GM21619 (cell line): ENCODE data around the gene GRK3.
"Not testable (repeated sequence)": the region's sequence is repeated elsewhere in the genome, so short reads cannot be mapped to it uniquely, and the experiment has no call there.

ENCODE experiments used
- ATAC-seq: cut with Tn5 transposase; IDR thresholded peaks from one replicate; pipeline ENCODE4 v1.9.1; 2021; ENCODE audit not compliant: unreplicated experiment

The GRK3 gene

GRCh38 chr22:25694196-25694907, 129.9 kb downstream of the GRK3 start:
- ATAC-seq, result no peak

GRCh38 chr22:25695146-25695545, 130.7 kb downstream of the GRK3 start:
- ATAC-seq, result no peak

GRCh38 chr22:25696763-25697162, 132.3 kb downstream of the GRK3 start:
- no peak for ATAC-seq

GRCh38 chr22:25697181-25697664, 132.7 kb downstream of the GRK3 start:
- ATAC-seq, result no peak

GRCh38 chr22:25697978-25698377, 133.5 kb downstream of the GRK3 start:
- no peak for ATAC-seq

GRCh38 chr22:25698461-25698860, 134.0 kb downstream of the GRK3 start:
- no peak for ATAC-seq

- ATAC-seq, result no peak
These were observed 134.5 kb downstream of the GRK3 start for GRCh38 chr22:25698978-25699377.

- ATAC-seq, result no peak
These were observed 136.7 kb downstream of the GRK3 start for GRCh38 chr22:25701056-25701780.

GRCh38 chr22:25702040-25702439, 137.6 kb downstream of the GRK3 start:
- ATAC-seq, result no peak

- ATAC-seq, result no peak
These were observed 138.2 kb downstream of the GRK3 start for GRCh38 chr22:25702571-25703167.

- ATAC-seq, result no peak
These were observed 140.2 kb downstream of the GRK3 start for GRCh38 chr22:25704701-25705100.

GRCh38 chr22:25706197-25706596, 141.7 kb downstream of the GRK3 start:
- ATAC-seq, result no peak

- ATAC-seq, result not testable (repeated sequence)
These were observed 144.0 kb downstream of the GRK3 start for GRCh38 chr22:25708430-25708829.

- no peak for ATAC-seq
These were observed 145.3 kb downstream of the GRK3 start for GRCh38 chr22:25709758-25710157.

GRCh38 chr22:25710501-25710900, 146.0 kb downstream of the GRK3 start:
- ATAC-seq, result no peak

- ATAC-seq, result no peak
These were observed 147.0 kb downstream of the GRK3 start for GRCh38 chr22:25711491-25711890.

- no peak for ATAC-seq
These were observed 148.4 kb downstream of the GRK3 start for GRCh38 chr22:25712661-25713400.

GRCh38 chr22:25714070-25714469, 149.6 kb downstream of the GRK3 start:
- no peak for ATAC-seq

- ATAC-seq, result no peak
These were observed 150.3 kb downstream of the GRK3 start for GRCh38 chr22:25714739-25715138.

- ATAC-seq, result no peak
These were observed 152.2 kb downstream of the GRK3 start for GRCh38 chr22:25716637-25717036.

- ATAC-seq, result no peak
These were observed 153.8 kb downstream of the GRK3 start for GRCh38 chr22:25718135-25718840.
